GM18505 (cell line): ENCODE measurements around the gene ISM1.

ENCODE experiments used
- ATAC-seq: cut with Tn5 transposase; IDR thresholded peaks from one replicate; pipeline ENCODE4 v1.9.1; 2021; ENCODE audit not compliant: unreplicated experiment
- POLR2A ChIP-seq: IDR thresholded peaks from 4 replicates; pipeline ENCODE4 v1.6.1; 2011; ENCODE audit warnings: borderline replicate concordance; ENCODE audit not compliant: insufficient read depth, insufficient read length; ENCODE audit errors: extremely low read depth

ISM1 gene

GRCh38 chr20:13302647-13303450, 81.8 kb downstream of the ISM1 start:
- no peak for ATAC-seq
- TF ChIP-seq POLR2A = no peak

GRCh38 chr20:13305284-13305683, 84.2 kb downstream of the ISM1 start:
- no peak for ATAC-seq
- TF ChIP-seq POLR2A = no peak

GRCh38 chr20:13307562-13308163, 86.6 kb downstream of the ISM1 start:
- TF ChIP-seq POLR2A = no peak
- ATAC-seq = no peak

- TF ChIP-seq POLR2A = no peak
- no peak for ATAC-seq
Observed at GRCh38 chr20:13312300-13312699, 91.2 kb downstream of the ISM1 start.

GRCh38 chr20:13313201-13313600, 92.1 kb downstream of the ISM1 start:
- no peak for ATAC-seq
- TF ChIP-seq POLR2A = no peak

- TF ChIP-seq POLR2A = no peak
- no peak for ATAC-seq
Observed at GRCh38 chr20:13317439-13317838, 96.4 kb downstream of the ISM1 start.

- TF ChIP-seq POLR2A = no peak
- ATAC-seq = no peak
Observed at GRCh38 chr20:13318871-13319521, 97.9 kb downstream of the ISM1 start.

GRCh38 chr20:13320702-13321101, 99.6 kb downstream of the ISM1 start:
- no peak for TF ChIP-seq POLR2A
- ATAC-seq = no peak

GRCh38 chr20:13321416-13321815, 100.3 kb downstream of the ISM1 start:
- TF ChIP-seq POLR2A = no peak
- ATAC-seq = no peak

- no peak for ATAC-seq
- no peak for TF ChIP-seq POLR2A
Observed at GRCh38 chr20:13322198-13322597, 101.1 kb downstream of the ISM1 start.

- ATAC-seq = no peak
- TF ChIP-seq POLR2A = no peak
Observed at GRCh38 chr20:13322621-13323020, 101.5 kb downstream of the ISM1 start.

GRCh38 chr20:13325033-13325432, 104.0 kb downstream of the ISM1 start:
- no peak for TF ChIP-seq POLR2A
- ATAC-seq = no peak

- no peak for TF ChIP-seq POLR2A
- ATAC-seq = no peak
Observed at GRCh38 chr20:13325796-13326340, 104.8 kb downstream of the ISM1 start.
